ENCODE data around the gene BSND. TPM values are rescaled to one million over a fixed set of nuclear protein-coding genes. Genes with fewer than 3 reads are reported as not detected.
A peak's percentile ranks its signal among the peaks of the same experiment; 100 is the strongest.

Gene BSND
- total RNA-seq: not detected

DNA sequence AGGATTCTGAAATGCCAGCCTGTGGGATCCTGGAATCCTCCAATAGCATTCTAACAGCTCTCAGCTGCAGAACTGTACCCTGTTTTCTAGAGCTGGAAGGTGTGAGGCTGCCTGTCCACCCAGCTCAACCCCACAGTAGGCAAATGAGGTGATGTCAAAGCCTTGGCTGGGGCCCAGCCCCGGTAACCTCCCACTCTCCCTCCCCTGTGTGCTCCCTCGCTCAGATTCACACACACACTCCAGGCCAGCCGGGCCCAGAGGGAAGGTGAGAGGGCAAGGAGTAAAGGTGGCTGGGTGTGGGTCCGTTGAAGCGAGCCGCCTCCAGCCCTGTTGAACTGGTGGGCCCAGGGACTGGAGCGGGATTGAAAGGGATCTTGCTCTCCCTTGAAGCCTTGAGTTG lies at the start of gene BSND:
BSND (plus strand) TSS at position 257 of the 400 bp plus-strand sequence. CDS start 254 bp downstream, outside the sequence.
- no peak within 1 kb of the TSS for H3K27ac Mint-ChIP-seq
- peaks cover 30% of the 10 kb centered on the region for H3K27me3 Mint-ChIP-seq
- H3K4me3 Mint-ChIP-seq: no peak within 1 kb of the TSS
- intact Hi-C loops (cut with micrococcal nuclease): no loop called here
- CTCF ChIA-PET: interaction anchor here (1.1 to 8.3 kb wide), 2 partner anchors 24 to 50 kb away, joined by 3 to 261 read pairs; no protein-coding TSS in a partner anchor
- H3K4me1 Mint-ChIP-seq (ENCODE audit: low read depth): peaks cover 21% of the 10 kb centered on the region
- POLR2A ChIA-PET: no interaction called here
- DNase-seq: no peak
- H3K9me3 Mint-ChIP-seq: no peaks in the 10 kb centered on the region
- H3K36me3 Mint-ChIP-seq: no peaks in the 10 kb centered on the region

DNA sequence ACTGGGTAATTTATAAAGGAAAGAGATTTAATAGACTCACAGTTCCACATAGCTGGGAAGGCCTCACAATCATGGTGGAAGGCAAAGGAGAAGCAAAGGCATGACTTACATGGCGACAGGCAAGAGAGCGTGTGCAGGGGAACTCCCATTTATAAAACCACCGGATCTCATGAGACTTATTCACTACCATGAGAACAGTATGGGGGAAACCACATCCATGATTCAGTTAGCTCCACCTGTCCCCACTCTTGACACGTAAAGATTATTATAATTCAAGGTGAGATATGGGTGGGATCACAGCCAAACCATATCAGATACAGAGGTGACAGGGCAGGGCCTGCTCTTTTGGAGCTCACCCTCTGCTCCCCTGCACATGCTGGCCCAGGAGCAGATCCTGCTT lies 49.7 kb upstream of the BSND start:
- peaks cover 11% of the 10 kb centered on the region for H3K4me1 Mint-ChIP-seq (ENCODE audit: low read depth)
- no peak overlapping the region for H3K27ac Mint-ChIP-seq
- H3K27me3 Mint-ChIP-seq: peaks cover 2% of the 10 kb centered on the region
- no peaks in the 10 kb centered on the region for H3K9me3 Mint-ChIP-seq
- H3K36me3 Mint-ChIP-seq: no peaks in the 10 kb centered on the region
- H3K4me3 Mint-ChIP-seq: no peak overlapping the region
- intact Hi-C loops (cut with micrococcal nuclease): no loop called here
- no peak for DNase-seq
- CTCF ChIA-PET: interaction anchor here (3.9 to 10.0 kb wide), 3 partner anchors 9 to 72 kb away, joined by 20 to 261 read pairs (median 152); partner anchors contain the start of gene BSND
- POLR2A ChIA-PET: no interaction called here

DNA sequence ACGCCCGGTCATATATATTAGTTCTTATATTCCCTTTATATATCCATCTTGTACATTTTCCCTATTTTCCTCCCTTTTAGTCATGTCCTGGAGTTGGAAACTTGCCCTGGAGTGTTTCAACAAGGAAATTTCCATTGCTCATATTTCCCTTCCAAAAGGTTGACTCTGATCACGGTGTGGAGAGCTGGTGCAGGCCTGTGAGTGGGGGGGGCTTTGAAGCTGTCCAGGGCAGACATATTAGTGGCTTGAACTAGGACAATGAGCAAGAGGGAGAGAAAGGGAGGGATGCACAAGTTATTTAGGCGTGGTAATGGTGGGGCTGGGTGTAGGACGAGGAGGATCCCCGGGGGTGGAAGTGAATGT lies 48.7 kb upstream of the BSND start:
- Mint-ChIP-seq H3K27ac (no peak overlapping the region), H3K27me3 (peaks cover 2% of the 10 kb centered on the region), H3K36me3 (no peaks in the 10 kb centered on the region), H3K4me3 (no peak overlapping the region), H3K9me3 (no peaks in the 10 kb centered on the region), H3K4me1 (ENCODE audit: low read depth) (peaks cover 11% of the 10 kb centered on the region)
- intact Hi-C loops (cut with micrococcal nuclease): loop anchor here (1.0 to 5.0 kb wide), 3 partner anchors 46 to 72 kb away; partner anchors contain the start of gene DHCR24
- no peak for DNase-seq
- POLR2A ChIA-PET: no interaction called here
- CTCF ChIA-PET: interaction anchor here (0.9 to 10.0 kb wide), 15 partner anchors 10 to 111 kb away, joined by 3 to 261 read pairs (median 7); partner anchors contain the start of gene BSND

DNA sequence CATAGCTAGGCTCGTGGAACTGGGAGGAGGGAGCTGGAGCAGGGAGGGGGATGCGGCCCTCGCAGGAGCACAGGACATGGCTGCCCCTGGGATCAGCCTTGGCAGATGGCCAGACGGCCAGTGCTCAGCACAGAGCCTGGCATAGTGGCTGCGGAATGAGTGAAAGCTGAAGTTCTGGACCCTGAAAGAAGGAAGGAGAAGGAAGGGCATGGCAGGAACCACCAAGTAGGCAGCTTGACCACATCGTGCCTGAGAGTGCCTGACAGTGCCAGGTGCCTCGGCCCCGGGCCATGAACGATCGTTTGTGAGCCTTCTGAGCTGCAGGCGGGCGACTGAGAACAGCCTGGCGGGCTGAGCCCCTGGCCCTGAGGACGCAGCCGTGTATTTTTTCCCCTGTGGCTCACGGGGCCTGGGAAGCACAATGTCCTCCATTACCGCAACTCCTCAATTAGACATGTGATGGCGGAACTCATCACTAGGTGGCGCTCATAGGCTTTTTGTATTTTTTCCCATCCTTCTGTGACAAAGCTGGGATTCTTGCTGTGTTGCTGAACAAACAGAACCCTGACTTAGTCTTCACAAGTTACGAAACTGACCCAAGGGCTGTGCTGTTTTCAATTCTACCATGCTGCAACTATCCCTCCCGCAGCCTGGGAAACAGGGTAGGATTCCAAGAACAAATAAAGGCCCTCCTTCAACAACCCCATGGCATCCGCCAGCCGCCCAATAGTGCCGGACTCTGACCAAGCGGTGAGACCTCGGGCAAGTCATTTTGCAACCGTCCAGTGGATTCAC lies 48.2 kb upstream of the BSND start:
- Mint-ChIP-seq H3K4me3 (no peak overlapping the region), H3K27ac (no peak overlapping the region), H3K27me3 (peaks cover 2% of the 10 kb centered on the region), H3K4me1 (ENCODE audit: low read depth) (peaks cover 9% of the 10 kb centered on the region), H3K9me3 (no peaks in the 10 kb centered on the region), H3K36me3 (no peaks in the 10 kb centered on the region)
- peak; percentile 73 for DNase-seq
- intact Hi-C loops (cut with micrococcal nuclease): loop anchor here (1.0 to 5.0 kb wide), 3 partner anchors 46 to 72 kb away; partner anchors contain the start of gene DHCR24
- CTCF ChIA-PET: interaction anchor here (0.6 to 10.0 kb wide), 22 partner anchors 8 to 110 kb away, joined by 3 to 261 read pairs (median 4); partner anchors contain the start of gene BSND
- POLR2A ChIA-PET: no interaction called here

DNA sequence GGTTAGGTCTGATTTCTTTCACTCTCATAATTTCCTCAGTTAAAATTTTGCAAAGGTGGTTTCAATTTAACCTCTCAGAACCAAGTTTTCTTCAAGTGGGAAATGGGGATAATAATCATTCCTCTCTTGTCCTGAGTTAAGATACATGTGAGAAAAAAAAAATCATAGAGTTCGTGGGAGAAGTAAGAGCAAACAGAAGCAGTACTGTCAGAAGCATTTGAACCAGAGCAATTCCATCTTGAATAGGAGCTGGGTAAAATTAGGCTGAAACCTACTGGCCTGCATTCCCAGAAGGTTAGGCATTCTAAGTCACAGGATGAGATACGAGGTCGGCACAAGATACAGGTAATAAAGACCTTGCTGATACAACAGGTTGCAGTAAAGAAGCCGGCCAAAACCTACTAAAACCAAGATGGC lies 46.9 kb upstream of the BSND start:
- H3K27me3 Mint-ChIP-seq: peaks cover 3% of the 10 kb centered on the region
- no peaks in the 10 kb centered on the region for H3K9me3 Mint-ChIP-seq
- ChIA-PET POLR2A (no interaction called here), CTCF (interaction anchor here (0.6 to 10.0 kb wide), 7 partner anchors 15 to 114 kb away, joined by 3 to 261 read pairs (median 5); partner anchors contain the start of gene BSND)
- no peak for DNase-seq
- peaks cover 9% of the 10 kb centered on the region for H3K4me1 Mint-ChIP-seq (ENCODE audit: low read depth)
- H3K4me3 Mint-ChIP-seq: no peak overlapping the region
- intact Hi-C loops (cut with micrococcal nuclease): loop anchor here (5.0 kb wide), 1 partner anchor 65 kb away; the partner anchor contains the start of gene DHCR24
- H3K36me3 Mint-ChIP-seq: no peaks in the 10 kb centered on the region
- H3K27ac Mint-ChIP-seq: no peak overlapping the region

DNA sequence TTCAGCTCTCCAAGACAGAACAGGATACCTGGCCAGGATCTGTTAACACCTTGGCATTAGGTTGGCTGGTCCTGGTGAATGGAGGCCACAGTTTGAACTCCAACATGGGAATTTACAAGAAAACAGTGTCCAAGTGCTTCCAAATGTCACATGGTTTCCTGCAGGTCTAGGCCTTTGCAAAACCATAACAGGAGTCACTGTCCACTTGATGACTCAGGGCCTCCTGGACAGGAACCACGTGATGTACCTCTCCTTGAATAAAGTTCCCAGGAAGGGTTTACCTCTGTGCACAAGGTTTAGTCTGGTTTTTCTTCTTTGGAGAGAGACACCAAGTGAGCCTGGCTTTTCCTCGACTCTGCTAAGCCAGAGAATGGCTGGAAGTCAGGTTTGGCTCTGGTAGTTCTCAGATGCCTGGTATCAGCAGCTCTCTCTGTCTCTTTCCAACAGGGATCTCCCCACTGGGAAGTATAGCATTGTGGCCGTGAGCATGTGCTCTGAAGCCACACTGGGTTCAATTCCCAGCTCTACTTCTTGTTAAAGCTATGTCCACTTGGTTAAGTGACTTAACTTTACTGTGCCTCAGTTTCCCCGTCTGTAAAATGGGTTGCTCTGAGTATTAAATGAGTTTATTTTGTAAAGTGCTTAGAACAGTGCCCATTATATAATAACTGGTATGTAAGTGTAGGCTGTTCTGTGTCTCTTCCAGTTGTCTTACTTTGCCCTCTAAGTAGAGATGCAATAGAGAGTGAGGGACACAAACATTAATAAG lies 45.6 kb upstream of the BSND start:
- no peak for DNase-seq
- Mint-ChIP-seq H3K4me1 (ENCODE audit: low read depth) (peaks cover 9% of the 10 kb centered on the region), H3K36me3 (no peaks in the 10 kb centered on the region), H3K9me3 (peaks cover 9% of the 10 kb centered on the region), H3K27ac (no peak overlapping the region), H3K27me3 (peaks cover 4% of the 10 kb centered on the region), H3K4me3 (no peak overlapping the region)
- intact Hi-C loops (cut with micrococcal nuclease): loop anchor here (5.0 kb wide), 1 partner anchor 66 kb away; the partner anchor contains the start of gene DHCR24
- POLR2A ChIA-PET: no interaction called here
- CTCF ChIA-PET: interaction anchor here (0.6 to 10.0 kb wide), 5 partner anchors 8 to 440 kb away, joined by 3 to 261 read pairs (median 4); partner anchors contain the start of gene BSND

DNA sequence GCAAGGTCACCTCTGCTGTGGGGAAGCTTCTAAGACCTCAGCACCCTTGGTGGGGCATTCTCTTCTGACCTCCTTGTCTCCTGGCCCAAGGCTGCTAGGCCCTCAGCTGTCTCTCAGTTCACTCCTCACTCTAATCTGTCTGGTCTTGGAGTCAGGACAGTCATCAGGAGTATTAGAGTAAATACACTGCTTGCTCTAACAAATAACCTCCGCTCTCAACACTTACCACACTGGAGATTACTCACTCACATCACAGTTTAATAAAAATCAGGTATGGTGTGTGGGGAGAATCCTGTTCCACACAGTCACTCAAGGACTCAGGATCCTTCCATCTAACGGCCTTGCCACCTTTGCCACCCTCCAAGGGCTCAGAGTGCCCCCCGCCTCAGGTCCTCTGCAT lies 44.9 kb upstream of the BSND start:
- no peak overlapping the region for H3K27ac Mint-ChIP-seq
- peaks cover 4% of the 10 kb centered on the region for H3K27me3 Mint-ChIP-seq
- intact Hi-C loops (cut with micrococcal nuclease): loop anchor here (5.0 kb wide), 1 partner anchor 67 kb away; the partner anchor contains the start of gene DHCR24
- DNase-seq: no peak
- H3K9me3 Mint-ChIP-seq: peaks cover 9% of the 10 kb centered on the region
- ChIA-PET POLR2A (no interaction called here), CTCF (interaction anchor here (1.0 to 10.0 kb wide), 4 partner anchors 9 to 68 kb away, joined by 3 to 261 read pairs (median 4); partner anchors contain the start of gene BSND)
- peaks cover 9% of the 10 kb centered on the region for H3K4me1 Mint-ChIP-seq (ENCODE audit: low read depth)
- H3K4me3 Mint-ChIP-seq: no peak overlapping the region
- H3K36me3 Mint-ChIP-seq: no peaks in the 10 kb centered on the region

DNA sequence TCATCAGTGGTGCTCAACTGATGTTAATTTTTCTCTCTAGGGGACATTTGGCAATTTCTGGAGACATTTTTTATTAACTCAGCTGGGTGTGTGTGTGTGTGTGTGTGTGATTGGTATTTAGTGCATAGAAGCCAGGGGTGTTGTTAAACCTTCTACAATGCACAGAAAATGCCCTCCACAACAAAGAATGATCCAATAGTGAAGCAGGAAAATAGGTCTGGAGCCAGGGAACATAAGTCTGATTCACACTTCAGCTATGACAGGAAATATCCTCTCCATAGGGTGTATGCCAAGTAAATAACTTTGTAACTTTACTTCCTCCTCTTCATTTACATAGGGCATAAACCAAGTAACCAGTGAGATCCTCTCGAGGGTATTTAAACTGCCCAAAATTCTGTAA lies 43.4 kb upstream of the BSND start:
- intact Hi-C loops (cut with micrococcal nuclease): no loop called here
- H3K36me3 Mint-ChIP-seq: no peaks in the 10 kb centered on the region
- H3K27me3 Mint-ChIP-seq: peaks cover 4% of the 10 kb centered on the region
- no peak overlapping the region for H3K4me3 Mint-ChIP-seq
- H3K27ac Mint-ChIP-seq: no peak overlapping the region
- H3K4me1 Mint-ChIP-seq (ENCODE audit: low read depth): peaks cover 4% of the 10 kb centered on the region
- peaks cover 13% of the 10 kb centered on the region for H3K9me3 Mint-ChIP-seq
- no peak for DNase-seq
- ChIA-PET POLR2A (no interaction called here), CTCF (interaction anchor here (3.0 kb wide), 1 partner anchor 10 kb away, joined by 18 read pairs; no protein-coding TSS in a partner anchor)

DNA sequence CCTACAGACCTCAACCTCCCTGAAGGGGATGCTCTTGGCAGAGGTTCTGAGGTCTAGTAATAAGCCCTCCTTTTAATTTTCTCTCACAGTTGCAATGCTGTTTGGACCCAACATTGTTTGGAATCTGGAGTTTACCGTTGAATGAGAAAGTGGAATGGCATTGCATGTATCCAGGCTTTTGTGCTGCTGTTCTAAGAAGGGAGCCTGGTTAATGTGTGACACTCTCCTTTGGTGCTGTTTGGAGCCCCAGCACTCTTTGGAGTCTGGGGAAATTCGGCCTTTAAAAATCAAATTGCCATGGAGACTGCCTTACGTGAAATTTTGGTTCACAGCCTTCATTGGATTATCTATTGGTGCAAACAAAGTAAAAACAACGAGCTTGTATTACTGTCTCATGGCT lies 42.0 kb upstream of the BSND start:
- peaks cover 2% of the 10 kb centered on the region for H3K27me3 Mint-ChIP-seq
- H3K27ac Mint-ChIP-seq: no peak overlapping the region
- H3K4me3 Mint-ChIP-seq: no peak overlapping the region
- H3K36me3 Mint-ChIP-seq: no peaks in the 10 kb centered on the region
- POLR2A ChIA-PET: no interaction called here
- H3K4me1 Mint-ChIP-seq (ENCODE audit: low read depth): no peaks in the 10 kb centered on the region
- peaks cover 13% of the 10 kb centered on the region for H3K9me3 Mint-ChIP-seq
- no peak for DNase-seq
- CTCF ChIA-PET: interaction anchor here (1.9 to 3.0 kb wide), 2 partner anchors 11 to 39 kb away, joined by 10 to 18 read pairs; no protein-coding TSS in a partner anchor
- intact Hi-C loops (cut with micrococcal nuclease): no loop called here

DNA sequence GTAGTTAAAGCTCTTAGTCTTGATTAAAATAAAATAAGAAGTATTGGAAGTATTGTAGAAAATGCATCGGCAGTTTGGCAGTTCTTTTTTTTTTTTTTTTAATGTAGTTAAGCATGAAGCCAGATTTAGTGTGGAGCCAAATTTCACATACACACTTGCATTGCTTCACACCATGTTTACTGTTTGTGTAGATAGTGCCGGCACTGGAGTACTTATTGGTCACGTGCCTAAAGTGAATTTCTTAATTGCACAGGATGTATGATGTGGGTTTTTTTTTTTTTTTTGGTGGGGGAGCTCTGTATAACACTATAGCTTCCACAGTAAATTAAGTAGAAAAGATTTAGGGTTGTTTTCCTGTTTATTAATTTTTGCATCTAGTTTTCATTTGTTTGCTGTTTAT lies 39.5 kb upstream of the BSND start:
- CTCF ChIA-PET: interaction anchor here (0.6 to 2.3 kb wide), 3 partner anchors 8 to 63 kb away, joined by 4 to 8 read pairs (median 4); no protein-coding TSS in a partner anchor
- no peak for DNase-seq
- peaks cover 13% of the 10 kb centered on the region for H3K9me3 Mint-ChIP-seq
- peaks cover 4% of the 10 kb centered on the region for H3K27me3 Mint-ChIP-seq
- no peak overlapping the region for H3K27ac Mint-ChIP-seq
- POLR2A ChIA-PET: no interaction called here
- H3K4me3 Mint-ChIP-seq: no peak overlapping the region
- H3K36me3 Mint-ChIP-seq: no peaks in the 10 kb centered on the region
- intact Hi-C loops (cut with micrococcal nuclease): no loop called here
- H3K4me1 Mint-ChIP-seq (ENCODE audit: low read depth): no peaks in the 10 kb centered on the region

DNA sequence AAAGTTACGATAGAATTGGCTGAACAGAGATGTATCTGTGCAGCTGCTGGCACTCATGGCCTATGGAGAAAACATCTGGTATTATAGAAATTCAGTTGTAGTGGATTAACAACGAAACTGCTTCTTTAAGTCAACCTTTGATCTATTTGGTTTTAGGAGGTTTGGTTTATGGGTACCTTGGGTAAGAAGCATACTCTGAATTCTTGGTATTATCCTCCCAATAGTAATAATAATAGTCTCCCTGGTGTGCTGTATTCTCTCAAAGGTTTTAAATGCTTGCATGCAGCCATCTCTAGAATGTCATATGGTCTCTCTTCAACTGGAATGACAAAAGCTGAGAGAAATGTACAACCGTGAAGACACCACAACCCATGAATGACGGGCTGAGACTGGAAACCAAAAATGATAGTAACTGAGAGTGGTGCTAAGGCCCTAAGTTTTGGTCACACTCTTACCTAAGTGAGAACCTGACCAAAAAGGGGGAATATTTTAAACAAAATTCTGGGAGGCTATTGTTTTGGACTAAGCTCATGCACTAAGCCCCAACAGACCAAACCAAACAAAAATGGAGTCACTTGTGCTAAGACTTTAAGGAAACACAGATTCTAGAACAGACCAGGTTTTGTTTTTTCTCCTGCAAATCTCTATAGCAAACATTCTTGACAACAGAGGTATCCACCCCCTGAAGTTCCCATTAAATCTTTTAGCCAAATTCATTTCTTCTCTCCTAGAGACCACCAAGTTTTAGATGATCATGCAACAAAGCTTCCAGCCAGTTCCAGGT lies 35.9 kb upstream of the BSND start:
- Mint-ChIP-seq H3K27me3 (peaks cover 9% of the 10 kb centered on the region), H3K36me3 (no peaks in the 10 kb centered on the region), H3K4me1 (ENCODE audit: low read depth) (peaks cover 8% of the 10 kb centered on the region), H3K4me3 (no peak overlapping the region), H3K9me3 (peaks cover 6% of the 10 kb centered on the region), H3K27ac (no peak overlapping the region)
- no peak for DNase-seq
- intact Hi-C loops (cut with micrococcal nuclease): no loop called here
- CTCF ChIA-PET: interaction anchor here (1.4 kb wide), 1 partner anchor 12 kb away, joined by 5 read pairs; no protein-coding TSS in a partner anchor
- POLR2A ChIA-PET: no interaction called here

Measured in activated CD4-positive, alpha-beta memory T cell treated with anti-CD3 and anti-CD28 coated beads for 36 hours (primary cell).